GM18517 (cell line): Measurements from ENCODE around the gene STARD13.
A peak's percentile ranks its signal among the peaks of the same experiment; 100 is the strongest.

ENCODE experiments used
- ATAC-seq: cut with Tn5 transposase; IDR thresholded peaks from one replicate; pipeline ENCODE4 v1.9.1; 2021; ENCODE audit warnings: mild to moderate bottlenecking, moderate library complexity; ENCODE audit not compliant: unreplicated experiment

The STARD13 gene

DNA sequence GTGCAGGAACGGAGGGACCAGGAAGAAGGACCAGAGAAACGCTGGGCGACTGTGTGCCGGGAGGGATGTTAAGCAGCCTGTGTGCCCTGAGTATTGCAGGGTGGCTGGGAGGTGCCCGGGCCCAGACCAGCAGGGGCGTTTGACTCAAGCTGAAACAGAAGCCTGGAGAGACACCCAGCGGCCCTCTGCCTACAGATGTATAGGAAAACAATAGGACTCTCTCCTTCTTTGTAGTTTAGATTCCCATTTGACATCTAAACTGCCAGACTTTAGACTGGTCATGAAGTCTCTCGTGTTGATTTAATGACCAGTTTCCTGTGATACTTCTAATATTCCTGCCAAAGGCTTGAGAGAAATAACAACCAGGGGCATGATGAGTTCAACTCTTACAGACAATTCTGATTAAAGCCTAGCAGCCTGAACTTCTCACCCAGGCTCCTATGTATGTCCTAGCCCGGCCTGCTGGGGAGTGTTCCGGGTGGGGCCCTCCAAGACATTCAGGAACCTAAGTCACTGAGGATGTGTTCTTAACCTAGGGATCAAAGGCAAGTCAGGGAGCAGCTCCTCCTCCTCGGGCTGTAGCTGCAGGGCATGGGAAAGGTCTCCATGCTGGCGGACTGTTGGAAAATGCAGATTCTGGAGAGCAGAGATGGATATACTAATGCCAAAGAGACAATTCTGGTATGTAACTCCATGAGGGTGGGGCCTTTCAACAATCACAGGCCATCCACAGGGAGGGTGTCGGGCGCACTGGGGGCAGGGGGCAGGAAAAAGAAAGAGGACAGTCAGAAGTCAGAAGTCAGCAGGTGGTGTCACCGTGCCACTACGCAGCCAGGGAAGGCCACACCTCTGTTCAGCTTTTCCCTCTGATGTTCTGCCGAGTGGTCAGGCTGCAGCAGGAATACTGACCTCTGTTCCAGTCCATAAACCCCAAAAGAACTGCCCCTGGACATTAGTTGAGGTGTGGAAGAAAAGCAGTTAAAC lies 131.8 kb downstream of the STARD13 start:
- ATAC-seq: no peak

DNA sequence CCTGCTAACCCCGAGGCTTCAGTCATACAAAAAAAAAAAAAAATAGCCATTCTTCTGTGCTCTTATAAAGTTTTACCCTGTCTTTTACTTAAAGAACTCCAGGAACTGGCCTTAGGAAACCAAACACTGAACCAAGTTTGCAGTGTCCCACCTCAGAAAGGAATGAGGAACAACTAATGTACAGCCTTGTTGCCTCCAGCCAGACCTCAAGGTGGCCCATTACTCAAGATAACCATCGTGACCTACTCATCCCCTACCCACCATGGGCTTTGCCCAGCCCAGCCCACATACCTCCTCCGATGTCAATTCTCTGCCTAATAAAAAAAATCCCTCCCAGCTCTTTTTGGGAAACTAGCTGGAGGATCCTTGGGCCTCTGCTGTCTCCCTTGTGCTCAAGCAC lies 133.2 kb downstream of the STARD13 start:
- ATAC-seq: no peak

DNA sequence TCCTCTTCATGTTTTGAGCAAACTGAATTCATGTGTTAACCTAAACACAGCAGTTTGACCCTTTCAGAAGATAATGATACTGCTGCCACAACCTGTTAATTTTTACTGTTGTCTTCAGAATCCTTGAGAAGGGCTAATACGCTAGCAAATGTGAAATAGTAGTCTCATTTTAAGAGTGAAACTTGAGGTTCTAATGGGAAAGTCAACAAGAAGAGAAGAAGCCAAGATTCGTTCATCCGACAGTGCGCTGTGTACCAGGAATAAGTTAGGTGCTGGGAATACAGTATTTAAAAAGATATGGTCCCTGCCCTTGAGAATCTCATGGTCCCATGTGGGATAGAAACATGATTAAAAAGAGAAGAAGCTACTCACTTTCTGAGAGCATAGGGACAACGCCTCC lies 134.9 kb downstream of the STARD13 start:
- no peak for ATAC-seq

DNA sequence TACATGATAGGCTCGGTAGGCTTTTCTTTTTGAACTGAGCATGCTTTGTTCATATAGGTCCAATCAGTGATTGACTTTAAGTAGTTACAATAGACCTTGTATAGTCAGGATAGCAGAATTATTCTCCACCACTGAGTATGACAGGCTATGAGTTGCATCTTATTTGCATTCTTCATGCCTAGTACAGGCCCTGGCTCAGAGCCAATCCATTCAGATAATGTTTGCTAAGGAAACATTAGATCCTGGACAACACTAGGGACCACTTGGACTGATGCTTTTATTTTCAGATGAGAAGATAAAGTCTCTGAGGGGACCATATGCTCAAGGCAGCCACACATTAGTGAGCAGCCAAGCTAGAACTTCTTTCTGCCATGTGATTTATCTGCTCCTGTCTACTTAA lies 135.4 kb downstream of the STARD13 start:
- ATAC-seq: no peak

DNA sequence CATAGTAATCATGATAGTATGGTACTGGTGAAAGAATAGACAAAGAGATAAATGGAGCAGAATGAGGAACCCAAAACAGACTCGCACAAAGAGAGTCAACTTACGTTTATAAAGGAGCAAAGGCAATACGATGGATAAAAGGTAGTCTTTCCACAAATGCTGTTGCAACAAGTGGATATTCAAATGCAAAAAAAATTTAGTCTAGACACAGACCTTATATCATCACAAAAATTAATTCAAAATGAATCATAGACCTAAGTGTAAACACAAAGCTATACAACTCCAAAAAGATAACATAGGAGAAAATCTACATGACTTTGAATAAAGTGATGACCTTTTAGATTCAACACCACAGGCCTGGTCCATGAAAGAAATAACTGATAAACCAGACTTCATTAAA lies 137.7 kb downstream of the STARD13 start:
- no peak for ATAC-seq

DNA sequence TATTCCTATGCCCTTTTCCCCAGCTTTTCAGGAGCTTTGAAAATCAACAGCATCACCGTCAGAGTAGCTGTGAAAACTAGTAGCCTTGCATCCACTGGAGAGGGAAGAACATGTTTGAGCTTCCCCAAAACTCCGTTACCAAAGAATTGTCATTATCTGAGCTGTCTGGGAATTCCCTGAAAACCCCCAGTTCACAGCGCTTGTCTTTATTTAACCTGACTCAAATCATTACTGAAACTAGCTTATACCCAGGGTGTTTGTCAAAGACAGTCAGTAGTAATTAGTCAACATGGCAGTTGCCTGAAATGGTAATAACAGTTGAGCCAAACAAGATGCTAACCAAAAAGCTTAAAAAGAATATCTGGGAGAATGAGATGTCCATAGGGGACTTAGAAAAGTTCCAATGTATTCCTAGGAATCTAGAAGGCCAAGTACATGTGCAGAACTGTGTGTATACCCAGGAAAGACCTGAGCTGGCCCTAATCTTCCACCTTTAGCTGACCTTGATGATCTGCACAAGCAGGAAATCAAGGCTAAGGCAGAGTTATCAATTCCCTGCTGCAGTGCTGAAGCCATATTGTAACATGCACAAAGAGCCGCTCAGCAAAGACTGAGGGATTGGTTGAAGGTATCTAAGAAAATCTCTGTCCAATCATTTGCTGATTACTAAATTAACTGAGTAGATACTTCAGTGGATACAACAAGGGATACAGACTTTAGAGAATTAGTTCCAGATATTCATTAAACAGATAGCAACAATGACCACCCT lies 138.5 kb downstream of the STARD13 start:
- peak; percentile 93 for ATAC-seq

DNA sequence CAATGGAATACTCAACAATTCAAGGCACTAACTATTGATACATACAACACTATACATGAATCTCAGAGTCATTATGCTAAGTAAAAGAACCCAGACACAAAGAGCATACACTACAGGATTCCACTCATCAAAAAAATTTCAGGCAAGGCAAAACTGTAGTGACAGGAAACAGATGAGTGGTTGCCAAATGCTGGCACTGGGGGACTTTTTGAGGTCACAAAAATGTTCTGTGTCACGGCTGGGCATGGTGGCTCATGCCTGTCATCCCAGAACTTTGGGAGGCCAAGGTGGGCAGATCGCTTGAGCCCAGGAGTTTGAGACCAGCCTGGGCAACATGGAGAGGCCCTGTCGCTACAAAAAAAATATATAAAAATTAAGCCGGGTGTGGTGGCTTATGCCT lies 139.9 kb downstream of the STARD13 start:
- ATAC-seq: no peak

DNA sequence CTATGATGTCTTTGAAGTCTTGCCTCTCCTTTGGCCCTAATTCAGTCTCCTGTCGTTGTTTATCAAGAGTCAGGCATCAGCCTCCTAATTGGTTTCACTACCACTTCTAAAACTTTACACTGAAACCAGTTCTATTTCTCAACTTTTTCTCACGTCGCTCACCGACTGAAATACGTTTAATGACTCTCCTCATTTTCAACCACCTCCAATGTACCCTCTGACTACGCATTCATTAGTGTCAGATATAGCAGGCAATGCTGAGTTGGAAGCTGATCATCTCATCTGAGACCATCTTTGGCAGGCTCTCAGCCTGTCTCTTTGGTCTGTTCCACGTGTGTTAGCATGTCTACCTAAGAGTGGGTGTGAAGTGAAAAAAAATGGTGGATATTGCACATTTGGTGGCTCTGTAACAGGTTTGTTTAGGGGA lies 141.2 kb downstream of the STARD13 start:
- no peak for ATAC-seq

DNA sequence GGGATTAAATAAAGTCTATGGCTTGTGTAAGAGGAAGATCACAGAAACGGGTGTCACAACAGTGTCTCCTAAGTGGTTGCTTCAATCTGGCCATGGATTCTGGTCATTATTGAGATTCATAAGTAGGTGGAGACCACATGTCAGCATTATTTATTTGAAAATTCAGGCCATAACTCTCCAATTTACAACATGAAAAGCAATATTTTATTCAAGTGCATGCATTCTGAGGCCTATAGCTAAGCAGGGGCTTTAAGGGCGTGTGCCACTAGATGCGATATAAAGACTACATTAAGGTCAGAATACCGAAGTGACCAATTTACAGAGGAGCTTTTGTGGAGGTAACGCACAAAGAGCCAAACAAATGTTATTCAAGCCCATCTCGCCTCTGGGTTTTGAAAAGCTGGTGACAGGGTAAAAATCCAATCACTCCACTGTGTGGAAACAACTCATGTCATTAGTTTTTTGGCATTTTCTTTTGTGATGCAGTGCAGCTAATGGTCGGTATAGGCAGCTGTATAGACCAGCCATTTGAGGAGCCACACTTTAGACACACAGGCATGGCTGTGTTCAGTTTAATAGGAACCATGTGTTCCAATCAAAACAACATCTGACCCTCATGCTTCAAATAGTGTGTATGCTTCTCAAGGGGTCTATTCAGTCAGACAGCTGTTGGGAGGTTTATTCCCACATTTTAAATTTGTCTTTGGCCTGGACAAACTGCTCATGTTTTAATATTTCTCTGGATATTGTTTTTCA lies 145.6 kb downstream of the STARD13 start:
- ATAC-seq: no peak

DNA sequence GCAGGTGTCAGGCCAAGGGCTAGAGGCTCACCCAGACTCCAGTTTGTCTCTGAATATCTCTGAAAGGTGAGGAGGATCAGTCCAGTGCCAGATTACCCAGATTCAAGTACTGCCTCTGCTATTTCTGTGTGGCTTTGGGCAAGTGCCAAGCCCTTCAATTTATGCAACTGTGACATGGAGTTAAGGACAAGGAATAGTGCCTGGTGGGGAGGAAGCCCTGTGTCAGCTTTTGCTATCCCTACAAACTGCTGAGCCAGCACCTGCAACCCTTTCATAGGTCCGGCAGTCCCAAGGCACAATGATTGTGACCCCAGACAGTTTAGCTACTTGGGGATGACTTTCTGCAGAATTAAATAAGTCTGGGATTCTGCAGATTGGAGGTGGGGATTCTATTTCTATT lies 146.4 kb downstream of the STARD13 start:
- no peak for ATAC-seq

DNA sequence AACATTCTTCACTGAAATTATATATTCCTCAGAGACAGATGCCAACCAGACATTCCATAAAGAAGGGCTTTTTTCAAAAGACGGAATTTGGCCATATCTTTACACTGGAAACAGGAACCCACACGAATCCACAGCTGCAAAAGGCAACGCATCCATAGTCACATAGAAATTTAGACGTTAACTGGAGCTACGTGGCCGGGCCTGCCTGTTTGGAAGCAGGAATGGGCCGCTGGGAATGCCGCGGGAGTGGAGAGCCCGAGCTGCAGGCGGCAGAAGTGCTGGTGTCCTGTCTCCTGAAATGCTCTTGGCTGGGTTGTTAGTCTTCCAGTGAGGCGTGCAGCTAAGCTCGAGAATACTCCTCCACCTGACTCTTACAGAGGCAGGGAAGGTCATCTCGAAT lies 147.1 kb downstream of the STARD13 start:
- no peak for ATAC-seq

DNA sequence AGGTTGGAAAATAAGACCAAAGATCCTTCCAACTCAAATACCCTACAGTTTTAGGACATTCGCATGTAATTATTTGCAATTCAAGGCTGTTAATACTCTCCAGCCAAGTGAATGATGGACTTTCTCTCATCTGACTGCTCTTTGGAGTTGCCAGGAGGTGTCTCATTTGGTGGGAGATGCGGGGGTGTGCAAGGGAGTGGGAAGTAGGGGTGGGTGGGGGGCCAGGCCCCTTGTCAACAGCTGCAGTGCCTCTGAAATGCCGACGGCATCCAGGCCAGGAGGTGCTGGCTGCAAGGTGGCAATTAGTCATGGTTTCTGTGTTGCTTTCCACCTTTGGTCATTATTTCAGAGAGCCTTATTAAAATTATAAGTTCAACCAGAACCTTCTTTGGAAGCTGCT lies 147.8 kb downstream of the STARD13 start:
- ATAC-seq: no peak

DNA sequence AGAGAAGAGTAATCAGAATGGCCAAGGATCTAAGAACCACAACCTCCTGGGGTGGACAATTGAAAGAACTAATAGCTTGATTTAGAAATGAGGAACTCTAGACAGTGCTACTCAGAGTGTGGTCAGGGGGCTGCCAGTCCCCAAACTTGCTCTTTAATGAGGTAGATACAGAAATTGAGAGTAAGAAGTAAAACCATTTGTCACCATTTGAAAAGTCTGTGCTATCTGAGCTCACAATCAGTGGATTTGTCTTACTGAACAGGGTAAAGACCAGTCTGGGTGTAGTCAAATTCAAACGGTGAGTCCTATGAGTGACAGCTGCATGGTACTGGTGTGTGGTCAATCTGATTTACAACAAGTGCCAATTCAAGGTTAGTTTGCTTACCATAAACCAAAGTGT lies 150.5 kb downstream of the STARD13 start:
- ATAC-seq: no peak

DNA sequence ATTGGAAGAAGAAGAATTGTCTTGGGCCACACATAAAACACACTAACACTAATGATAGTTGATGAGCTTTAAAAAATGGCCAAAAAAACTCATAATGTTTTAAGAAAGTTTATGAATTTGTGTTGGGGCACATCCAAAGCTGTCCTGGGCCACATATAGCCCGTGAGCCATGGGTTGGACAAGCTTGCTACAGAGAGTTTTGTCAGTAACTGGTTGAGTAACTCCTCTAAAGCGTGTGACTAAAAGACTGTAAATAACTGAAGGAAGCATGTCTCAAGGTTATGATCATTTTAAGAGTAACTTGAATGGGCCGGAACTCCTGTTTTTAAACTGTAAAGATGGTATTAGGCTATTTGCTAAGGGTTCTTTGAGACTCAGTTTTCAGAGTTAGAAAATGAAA lies 151.3 kb downstream of the STARD13 start:
- ATAC-seq: no peak

DNA sequence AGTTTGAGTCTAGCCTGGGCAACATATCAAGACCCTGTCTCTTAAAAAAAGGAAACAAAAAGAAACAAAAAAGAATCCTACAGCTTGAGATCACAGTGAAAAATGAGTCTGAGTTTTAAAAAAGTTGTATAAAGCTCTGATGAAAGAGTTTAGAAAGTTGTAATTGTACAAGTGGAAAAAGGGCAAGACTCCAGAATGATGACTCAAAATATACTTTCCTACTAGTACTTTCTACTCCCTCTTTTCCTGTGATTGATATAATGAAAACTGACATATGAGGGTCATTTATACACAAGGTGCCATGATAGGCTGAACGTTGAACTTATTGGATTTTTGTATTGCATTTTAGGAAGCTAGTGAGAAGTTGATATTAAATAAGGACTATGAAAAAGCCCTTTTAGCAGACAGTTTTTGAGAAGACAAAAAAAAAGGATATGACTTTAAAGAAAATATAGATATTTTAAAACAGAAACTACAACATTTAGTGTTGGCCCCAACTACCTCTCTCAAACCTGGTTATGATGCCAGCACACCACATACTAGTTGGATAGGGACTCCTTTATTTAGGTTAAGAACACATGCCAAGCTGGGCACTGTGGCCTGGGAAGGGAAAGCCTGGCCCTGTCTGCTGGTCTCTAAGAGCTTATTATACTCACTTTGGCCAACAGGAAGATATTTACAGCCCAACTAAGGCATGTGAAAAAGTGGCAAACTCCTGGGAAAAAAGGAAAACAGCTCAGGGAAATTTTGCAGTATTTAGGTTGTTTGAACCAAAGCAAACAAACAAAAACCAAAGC lies 152.7 kb downstream of the STARD13 start:
- no peak for ATAC-seq

DNA sequence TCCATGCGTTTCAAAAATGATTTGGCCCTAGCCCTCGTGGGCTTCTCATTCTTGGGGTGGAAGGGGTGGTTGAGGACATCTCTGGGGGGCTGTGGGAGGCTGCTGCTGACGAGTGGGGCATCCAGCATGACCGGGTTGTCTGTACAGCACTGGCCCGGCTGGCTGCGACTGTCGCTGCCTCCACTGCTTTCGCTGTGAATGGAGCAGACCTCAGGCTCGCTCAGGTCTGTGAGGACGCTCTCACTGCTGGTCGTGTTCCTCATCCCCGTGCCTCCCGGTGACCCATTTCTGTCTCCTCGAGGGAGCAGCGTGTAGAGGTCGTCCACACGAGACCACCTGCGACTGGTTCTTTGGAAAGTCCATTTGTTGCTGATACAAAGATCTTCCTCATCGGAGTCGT lies 155.7 kb downstream of the STARD13 start:
- no peak for ATAC-seq

DNA sequence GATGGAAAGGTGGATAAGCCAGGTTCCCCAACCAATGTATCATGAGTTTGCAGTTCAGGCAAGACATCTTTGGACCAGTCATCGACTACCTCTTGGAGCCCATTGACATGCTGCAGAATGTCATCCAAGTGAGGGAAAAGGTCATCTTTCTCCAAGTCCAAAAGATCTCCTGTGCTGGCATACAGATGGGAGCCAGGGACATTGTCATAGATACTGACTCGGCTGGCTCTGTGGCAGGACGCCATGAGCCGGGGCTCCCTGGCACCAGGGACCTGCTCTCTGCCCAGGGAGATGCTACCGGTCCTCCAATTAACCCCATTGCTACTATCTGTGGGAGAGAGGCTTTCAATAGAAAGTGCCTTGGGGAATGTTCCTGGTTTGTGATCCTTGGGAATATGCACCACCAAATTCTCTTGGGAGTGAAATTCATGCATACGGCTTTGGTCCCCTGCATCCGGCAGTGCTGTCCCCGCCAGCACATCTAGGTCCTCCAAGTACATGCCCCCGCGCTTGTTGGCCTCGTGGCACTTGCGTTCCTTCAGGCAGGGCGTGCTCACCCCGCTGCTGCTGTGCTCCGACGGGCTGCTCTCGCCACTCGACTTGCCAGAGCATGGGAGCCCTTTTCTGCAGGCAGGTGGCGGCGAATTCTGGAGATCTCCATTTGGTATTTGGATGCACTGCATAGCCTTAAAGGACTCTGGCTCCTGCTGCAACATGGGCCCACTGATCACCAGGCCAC lies 156.3 kb downstream of the STARD13 start:
- ATAC-seq: no peak

DNA sequence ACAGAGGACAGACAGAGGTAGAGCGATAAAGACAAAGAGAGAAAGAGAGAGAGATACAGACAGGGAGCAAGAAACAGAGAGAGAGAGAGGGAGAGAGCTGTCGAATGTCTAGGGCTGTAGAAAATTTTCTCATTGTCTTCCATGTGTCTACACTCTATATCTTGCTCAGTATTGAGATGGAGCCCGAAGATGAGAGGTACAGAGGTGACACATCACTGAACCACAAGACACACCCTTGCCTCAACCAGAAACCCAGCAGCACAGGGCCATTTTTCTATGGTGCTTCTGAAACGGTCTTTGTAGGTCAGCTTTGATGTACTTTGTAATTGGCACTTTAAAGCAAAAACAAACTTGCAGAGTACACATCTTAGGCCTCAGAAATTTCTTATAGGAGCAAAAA lies 157.4 kb downstream of the STARD13 start:
- ATAC-seq: no peak

DNA sequence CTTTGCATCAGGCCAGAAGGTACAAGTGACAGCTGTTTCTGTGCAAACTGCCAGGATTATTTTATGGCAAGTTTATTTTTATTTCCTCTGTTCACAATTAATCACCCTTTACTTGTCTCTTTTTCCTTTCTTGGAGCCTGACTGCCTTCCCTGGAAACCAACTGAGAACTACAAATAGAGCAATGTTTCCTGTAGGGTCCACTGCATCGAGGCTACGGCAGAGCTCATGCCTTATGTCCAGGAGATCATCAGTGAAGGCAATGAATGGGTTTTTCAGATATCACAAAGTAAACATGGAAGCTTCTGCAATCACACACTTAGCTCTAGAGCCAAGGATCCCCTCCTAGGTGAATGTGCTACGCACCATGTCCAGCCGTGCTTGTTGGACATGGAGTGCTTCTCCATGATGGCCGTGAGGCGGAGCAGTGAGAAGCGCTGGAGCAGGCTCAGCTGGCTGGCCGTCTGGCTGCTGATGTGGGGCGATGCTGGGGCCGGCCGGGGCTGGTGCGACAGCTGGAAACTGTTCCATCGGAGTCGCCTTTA lies 158.5 kb downstream of the STARD13 start:
- no peak for ATAC-seq
